Forelimb muscle (tissue), 1 donor: ENCODE measurements around the gene ZNF579. TPM values are rescaled to one million over a fixed set of nuclear protein-coding genes. Genes with fewer than 3 reads are reported as not detected.
A peak's percentile ranks its signal among the peaks of the same experiment; 100 is the strongest.

Experiments used
- DNase-seq: peaks from one replicate; pipeline ENCODE4 v3.0.0-alpha.2; 2013; ENCODE audit warnings: low read depth
- polyA plus RNA-seq: library from polyadenylated mRNA; unstranded; fragments of 120-200 nt; gene quantifications from one replicate; pipeline ENCODE4 v1.2.1, GENCODE V29; 2013; ENCODE audit not compliant: insufficient read length

ZNF579 gene
- polyA plus RNA-seq, 1 donor = 12.0 TPM

- DNase-seq = no peak
Observed at GRCh38 chr19:55611983-55612645, 31.5 kb upstream of the ZNF579 start.

- DNase-seq = no peak
Observed at GRCh38 chr19:55611300-55611982, 30.8 kb upstream of the ZNF579 start.

- DNase-seq = no peak
Observed at GRCh38 chr19:55609326-55609725, 28.7 kb upstream of the ZNF579 start.

DNA sequence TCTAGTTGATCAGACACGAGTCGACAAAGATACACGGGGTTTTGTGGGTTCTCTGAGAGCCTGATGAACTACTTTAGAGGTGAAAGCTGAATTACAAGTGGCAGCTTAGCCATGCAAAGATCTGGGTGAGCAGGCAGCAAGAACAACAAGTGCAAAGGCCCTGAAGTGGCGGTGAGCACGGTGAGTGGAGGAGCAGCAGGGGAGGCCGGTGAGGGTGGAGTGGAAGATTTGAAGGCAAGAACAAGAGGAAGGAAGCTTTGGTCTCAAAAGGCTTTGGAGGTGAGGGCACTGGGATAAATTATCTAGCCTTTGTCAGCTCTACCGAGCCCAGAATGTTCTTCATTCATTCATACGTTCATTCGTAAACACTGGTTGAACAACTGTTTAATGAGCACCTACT lies 26.2 kb upstream of the ZNF579 start:
- no peak for DNase-seq

DNA sequence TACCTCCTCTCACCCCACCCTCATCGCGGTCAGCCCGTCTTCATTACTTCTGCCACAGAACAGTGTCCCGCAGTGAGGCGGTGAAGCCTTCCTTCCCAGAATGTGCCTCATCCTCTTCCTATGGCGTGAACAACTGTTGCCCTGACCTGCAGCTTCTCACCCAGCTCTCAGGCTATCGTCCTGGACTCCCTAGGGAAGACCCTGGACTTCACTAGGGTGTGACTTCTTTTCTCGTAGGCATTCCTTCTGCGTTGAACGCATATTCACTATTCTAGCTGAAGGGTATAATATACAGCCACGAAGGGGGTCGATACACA lies 25.8 kb upstream of the ZNF579 start:
- DNase-seq = no peak

DNA sequence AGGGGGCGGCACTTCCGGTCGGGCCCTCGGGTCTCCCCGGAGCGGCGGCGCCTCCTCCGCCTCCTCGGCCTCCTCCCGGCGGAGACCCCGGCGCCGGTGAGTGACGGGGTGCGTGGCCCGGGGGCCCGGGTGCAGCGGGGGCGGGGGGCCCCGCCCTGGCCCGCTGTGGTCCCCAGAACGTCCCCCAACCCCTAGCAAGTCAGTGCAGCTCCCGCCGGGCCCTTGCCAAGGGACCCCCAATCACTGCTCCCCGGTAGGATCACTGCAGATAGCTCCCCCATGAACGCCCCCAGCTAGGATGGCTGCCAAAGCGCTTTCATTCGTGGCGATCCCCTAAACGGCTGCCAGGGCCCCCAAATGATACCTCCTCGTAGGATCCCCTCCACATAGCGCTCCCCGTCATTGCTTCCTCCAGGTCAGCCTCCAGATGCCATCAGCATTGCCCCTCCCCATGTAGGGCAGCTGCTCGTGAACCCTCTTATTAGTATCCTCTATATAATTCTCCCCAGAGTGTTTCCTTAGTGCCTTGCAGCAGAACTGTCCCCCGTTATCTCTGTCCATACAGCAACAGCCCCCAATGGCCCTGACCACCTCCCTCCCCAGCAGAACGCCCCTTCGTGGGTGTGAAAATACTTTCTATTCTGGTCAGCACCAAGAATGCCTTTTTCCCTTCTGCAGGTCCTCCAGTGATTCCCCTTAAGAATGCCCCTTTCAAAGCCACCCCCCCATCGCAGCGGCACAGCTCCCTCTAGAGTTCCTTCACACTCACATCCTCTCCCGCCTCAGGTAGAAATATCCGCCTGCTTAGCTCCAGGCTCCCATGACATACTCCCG lies 25.2 kb upstream of the ZNF579 start, which contains the start of gene ZNF865:
Gene ZNF865, plus strand, starts transcription at position 11 of the 834 bp plus-strand sequence. CDS start 7,972 bp downstream, outside the sequence.
- no peak for DNase-seq

DNA sequence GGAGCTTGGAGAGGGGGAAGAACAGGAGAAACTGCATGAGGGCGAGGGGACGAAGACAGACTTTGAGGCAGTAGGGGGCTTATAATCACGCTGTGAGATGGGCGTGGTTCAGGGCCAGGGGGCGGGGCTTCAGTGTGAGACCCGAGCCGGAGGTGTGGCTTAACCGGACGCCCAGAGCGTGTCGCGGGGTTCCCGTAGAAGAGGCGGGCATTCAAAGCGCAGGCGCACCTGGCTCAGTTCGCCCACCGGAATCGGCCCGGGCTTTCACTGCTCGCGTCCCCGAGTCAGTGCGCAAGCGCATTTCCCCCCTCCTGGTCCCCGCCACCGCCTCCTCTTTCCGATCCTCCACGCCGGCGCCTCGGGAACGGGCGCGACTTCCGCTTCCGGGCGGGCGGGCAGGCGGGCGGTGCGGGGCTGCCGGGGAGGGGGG lies 24.6 kb upstream of the ZNF579 start:
- peak; percentile 88 for DNase-seq

GRCh38 chr19:55603581-55604292 lies 23.1 kb upstream of the ZNF579 start:
- no peak for DNase-seq

- DNase-seq = no peak
Observed at GRCh38 chr19:55603115-55603514, 22.5 kb upstream of the ZNF579 start.

- DNase-seq = no peak
Observed at GRCh38 chr19:55602104-55603001, 21.7 kb upstream of the ZNF579 start.

- no peak for DNase-seq
Observed at GRCh38 chr19:55601084-55601483, 20.4 kb upstream of the ZNF579 start.

- DNase-seq = no peak
Observed at GRCh38 chr19:55600662-55601028, 20.0 kb upstream of the ZNF579 start.

GRCh38 chr19:55599842-55600661 lies 19.4 kb upstream of the ZNF579 start, which contains the start of gene ZNF524:
Gene ZNF524, plus strand, starts transcription at chr19:55600288. Its CDS starts 1,825 bp downstream, at chr19:55602113.
- peak; percentile 86 for DNase-seq

- peak; percentile 95 for DNase-seq
Observed at GRCh38 chr19:55599468-55599841, 18.8 kb upstream of the ZNF579 start, which contains the start of gene FIZ1. Gene FIZ1, minus strand, starts transcription at chr19:55599517. Its CDS starts 1,652 bp downstream, at chr19:55597865.

DNA sequence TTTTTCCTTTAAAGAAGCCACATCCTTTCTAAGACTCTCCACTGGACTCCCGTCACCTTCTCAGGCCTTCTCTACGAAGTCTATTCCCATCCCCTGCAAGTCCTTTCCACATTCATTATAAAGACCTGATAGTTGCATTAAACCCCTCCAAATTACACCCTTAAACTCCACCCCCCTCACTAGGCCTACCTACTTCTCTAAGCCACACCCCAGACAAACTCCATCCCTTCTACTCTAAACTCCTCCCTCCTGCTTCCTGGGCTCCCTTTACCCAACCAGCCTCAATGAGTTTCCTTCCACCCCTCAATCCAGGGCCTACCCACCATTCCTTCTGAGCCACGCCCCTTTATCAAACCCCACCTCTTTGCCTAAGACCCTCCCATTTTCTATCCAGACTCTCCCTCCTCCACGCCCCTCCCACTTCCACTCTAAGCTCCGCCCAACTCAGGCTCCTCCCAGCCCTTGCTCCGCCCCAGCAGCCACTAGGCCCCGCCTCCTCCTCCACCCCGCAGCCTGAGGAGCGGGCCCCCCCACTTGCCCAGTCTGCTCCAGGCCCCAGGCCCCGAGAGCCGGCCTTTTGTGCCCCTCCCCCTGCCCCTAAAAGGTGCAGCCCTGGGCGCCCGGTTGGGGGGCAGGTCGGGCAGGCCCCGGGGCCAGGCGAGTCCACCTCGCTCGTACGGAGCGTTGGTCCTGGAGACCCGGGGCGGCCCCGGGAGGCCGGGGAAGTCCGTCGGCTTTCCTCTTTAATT lies 18.2 kb upstream of the ZNF579 start:
- no peak for DNase-seq

DNA sequence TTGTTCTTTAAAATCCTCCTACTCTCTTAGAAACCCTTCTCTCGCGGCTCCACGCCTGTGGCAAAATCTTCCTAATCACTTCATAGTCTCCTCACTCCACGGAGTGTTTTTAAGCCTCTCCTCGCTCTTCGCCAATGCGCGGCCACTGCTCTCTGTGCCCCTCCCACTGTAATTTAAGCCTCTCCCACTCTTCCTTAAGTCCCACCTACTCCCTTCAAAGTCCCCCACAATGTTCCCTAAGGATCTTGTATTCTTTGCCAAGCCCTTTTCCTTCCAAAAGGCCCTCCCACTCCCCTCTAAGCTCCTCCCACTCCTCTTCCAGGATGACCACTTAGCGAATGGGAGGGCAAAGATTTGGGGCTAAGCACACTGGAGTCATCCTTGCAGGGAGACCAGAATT lies 17.4 kb upstream of the ZNF579 start:
- DNase-seq = no peak

GRCh38 chr19:55597501-55597921 lies 16.9 kb upstream of the ZNF579 start:
- DNase-seq = no peak

- DNase-seq = no peak
Observed at GRCh38 chr19:55596304-55596703, 15.7 kb upstream of the ZNF579 start.

GRCh38 chr19:55594996-55595545 lies 14.4 kb upstream of the ZNF579 start:
- DNase-seq = no peak
